HepG2 (cell line): ENCODE results near the gene PSRC1. TPM values are rescaled to one million over a fixed set of nuclear protein-coding genes. Genes with fewer than 3 reads are reported as not detected.

Source experiments
- ATAC-seq: fragments of 200-7000 bp; cut with Tn5 transposase; 3 replicates; pipeline ENCODE4 v1.9.1; 2020; ENCODE audit warnings: mild to moderate bottlenecking, moderate library complexity
- BruUV-seq: library from RNA; stranded (reverse); fragments of 400-500 nt; replicated peaks from 2 replicates; lab custom pipeline; 2021; lab: Mats Ljungman, UMichigan
- CTCF ChIA-PET: fragments of 300-600 bp; formaldehyde crosslinking; extraction: SDS; loops from one replicate; lab custom pipeline; 2021; ENCODE audit warnings: low total read pairs, inconsistent platforms, low intra/inter-chr PET ratio; lab: Yijun Ruan, JAX
- POLR2A ChIA-PET: fragments of 350-600 bp; sonication (Branson Sonifier 250); formaldehyde crosslinking; loops from one replicate; lab custom pipeline; 2020; ENCODE audit warnings: antibody characterized with exemption, inconsistent platforms; lab: Yijun Ruan, JAX
- DNase-seq: peaks from one replicate; pipeline ENCODE4 v3.0.0-alpha.2; 2015; ENCODE audit warnings: low spot score
- FAIRE-seq: peaks from 3 replicates; lab custom pipeline; 2011; peaks lifted over from hg19 to GRCh38; lab: Jason Lieb, UNC
- H2AFZ ChIP-seq: one replicate; pipeline ENCODE4 v1.6.1; 2011; ENCODE audit warnings: low read length, inconsistent platforms
- H3K27ac ChIP-seq: fragments of 300-600 bp; 3 replicates; pipeline ENCODE4 v1.8.0; 2011; ENCODE audit warnings: mixed run types, mild to moderate bottlenecking, mixed read lengths, low read length, inconsistent platforms; ENCODE audit not compliant: insufficient read depth; ENCODE audit errors: extremely low read length
- H3K27me3 ChIP-seq, 2 experiments: fragments of 200-600 bp in 1 of 2; 2 replicates in 1 of 2; 3 replicates in 1 of 2; pipeline versions ENCODE4 v1.6.0 to v1.8.0; 2011; ENCODE audit warnings: low read length in 2 of 2, mild to moderate bottlenecking in 2 of 2, moderate library complexity in 2 of 2, inconsistent platforms in 1 of 2; ENCODE audit not compliant: insufficient read depth in 2 of 2, control insufficient read depth in 1 of 2
- H3K36me3 ChIP-seq, 2 experiments: fragments of 200-600 bp in 1 of 2; replicated peaks in 1 of 2; 2 replicates in 1 of 2; 3 replicates in 1 of 2; pipeline versions ENCODE4 v1.5.1 to v1.8.0; 2011; ENCODE audit warnings: low read length in 2 of 2, inconsistent platforms in 1 of 2; ENCODE audit not compliant: insufficient read depth in 2 of 2, control insufficient read depth in 1 of 2
- H3K4me1 ChIP-seq: 2 replicates; pipeline ENCODE4 v1.5.1; 2012; ENCODE audit warnings: low read length, inconsistent platforms; ENCODE audit not compliant: insufficient read depth
- H3K4me2 ChIP-seq: 2 replicates; pipeline ENCODE4 v1.6.0; 2011; ENCODE audit warnings: low read depth, low read length, inconsistent platforms
- H3K4me3 ChIP-seq, 3 experiments: fragments of 200-600 bp in 1 of 3; sonication (generic), shearing (Covaris generic) in 1 of 3; replicated peaks in 1 of 3; 2 replicates each; pipeline ENCODE4 v1.5.1; 2011 to 2016; ENCODE audit warnings: low read length in 3 of 3, inconsistent platforms in 2 of 3, low read depth in 2 of 3, mild to moderate bottlenecking in 2 of 3, control low read depth in 1 of 3, mixed read lengths in 1 of 3; ENCODE audit not compliant: insufficient read depth in 1 of 3
- H3K79me2 ChIP-seq: one replicate; pipeline ENCODE4 v1.6.1; 2011; ENCODE audit warnings: low read length, inconsistent platforms; ENCODE audit not compliant: insufficient read depth
- H3K9ac ChIP-seq: 2 replicates; pipeline ENCODE4 v1.6.0; 2011; ENCODE audit warnings: mild to moderate bottlenecking, low read depth, low read length, inconsistent platforms; ENCODE audit not compliant: insufficient read depth
- H3K9me3 ChIP-seq: 2 replicates; pipeline ENCODE4 v1.5.1; 2012; ENCODE audit warnings: mild to moderate bottlenecking, low read length
- H4K20me1 ChIP-seq: 2 replicates; pipeline ENCODE4 v1.6.0; 2011; ENCODE audit warnings: inconsistent platforms, mild to moderate bottlenecking, low read length, moderate library complexity; ENCODE audit not compliant: insufficient read depth
- HNRNPL ChIP-seq: fragments of 200-400 bp; formaldehyde crosslinking; IDR thresholded peaks from 2 replicates; pipeline ENCODE4 v1.6.1; 2017; ENCODE audit warnings: mild to moderate bottlenecking, low read depth, low read length
- SALL2 ChIP-seq: sonication (generic); formaldehyde crosslinking; IDR thresholded peaks from 2 replicates; pipeline ENCODE4 v1.8.1; 2023; ENCODE audit warnings: mild to moderate bottlenecking, missing genetic modification reagents, inconsistent platforms
- WGBS: methylation state at CpG from one replicate; pipeline ENCODE4 v1.1.6; 2017; ENCODE audit warnings: low lambda C conversion rate; 5-methylcytosine and 5-hydroxymethylcytosine counted together
- in situ Hi-C: cut with HindIII; loops from 2 replicates; pipeline ENCODE4 v1.10.0; 2017; ENCODE audit warnings: low pct_unique_long_range_greater_than_20kb; ENCODE audit not compliant: extremely low pct_ligation_motif_present
- intact Hi-C: fragments of 100-400 bp; cut with micrococcal nuclease; formaldehyde crosslinking; loops from one replicate; pipeline ENCODE4 v1.10.0; 2022; ENCODE audit not compliant: unreplicated experiment
- polyA plus RNA-seq, 8 experiments: library from polyadenylated mRNA; depleted of rRNA in 3 of 8; stranded (reverse) in 7 of 8; unstranded in 1 of 8; fragments of >200 nt; fragmentation: Illumina TruSeq in 4 of 8; extraction: Trizol in 4 of 8; gene quantifications; 2 replicates each; pipeline versions ENCODE4 v1.2.1 to v1.2.3, GENCODE V29; 2011 to 2016; ENCODE audit warnings: low read depth in 4 of 8, missing spikeins in 1 of 8, mixed read lengths in 1 of 8; ENCODE audit not compliant: insufficient read depth in 1 of 8
- total RNA-seq, 5 experiments: library from RNA; depleted of rRNA; stranded (reverse); fragments of >200 nt; fragmentation: Illumina TruSeq; extraction: Trizol; gene quantifications; 2 replicates each; pipeline ENCODE4 v1.2.3, GENCODE V29; 2016; ENCODE audit warnings: low read depth in 1 of 5
- TF ChIP-seq, protein P1 (sequence below): sonication (generic); formaldehyde crosslinking; IDR thresholded peaks from 2 replicates; pipeline ENCODE4 v1.5.1; 2020; ENCODE audit warnings: mild to moderate bottlenecking, moderate library complexity, missing genetic modification reagents

The PSRC1 gene
- total and polyA plus RNA-seq, 2 of the 13 experiments (the other 11 are each of a cell fraction or from before 2014, with no cell fraction given): 28.6 to 30.3 TPM

DNA sequence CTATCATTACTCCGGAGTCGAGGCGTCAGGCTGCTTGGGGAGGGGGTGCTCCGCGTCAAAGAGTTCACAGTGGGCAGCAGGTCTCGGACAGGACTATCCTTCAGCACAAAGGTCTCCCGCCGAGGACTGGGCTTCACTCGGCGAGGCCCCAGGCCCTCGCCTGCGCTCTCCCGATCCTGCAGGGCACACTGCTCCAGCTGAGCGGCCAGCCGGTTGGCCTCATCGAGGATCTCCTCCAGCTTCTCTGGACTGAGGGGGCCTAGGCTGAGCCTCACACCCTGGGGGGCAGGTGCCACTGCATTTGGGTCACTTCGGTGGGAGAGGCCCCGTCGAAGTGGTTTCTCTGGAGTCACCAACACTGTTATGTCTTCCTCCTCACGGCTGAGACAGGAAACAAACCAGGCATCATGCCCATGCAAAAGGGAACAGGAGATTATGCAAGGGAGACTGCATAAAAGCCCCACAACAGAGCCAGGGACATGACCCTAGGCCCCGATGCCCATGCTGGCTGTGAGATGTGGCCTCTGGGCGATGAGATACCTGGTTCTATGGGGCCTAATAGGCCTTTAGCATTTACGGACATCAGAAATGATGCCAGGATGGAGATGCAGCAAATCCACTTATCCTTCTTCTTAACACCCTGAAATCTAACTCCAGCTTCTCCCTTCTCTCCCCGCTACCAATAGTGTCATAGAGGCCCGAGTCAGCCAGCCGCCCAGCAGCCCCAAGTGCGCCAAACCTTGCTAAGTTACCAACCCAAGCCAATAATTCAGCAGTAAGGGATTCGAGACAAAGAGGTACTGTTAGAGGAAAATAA, 1.1 kb downstream of the PSRC1 start (continued):
- TF ChIP-seq SALL2: no peak

DNA sequence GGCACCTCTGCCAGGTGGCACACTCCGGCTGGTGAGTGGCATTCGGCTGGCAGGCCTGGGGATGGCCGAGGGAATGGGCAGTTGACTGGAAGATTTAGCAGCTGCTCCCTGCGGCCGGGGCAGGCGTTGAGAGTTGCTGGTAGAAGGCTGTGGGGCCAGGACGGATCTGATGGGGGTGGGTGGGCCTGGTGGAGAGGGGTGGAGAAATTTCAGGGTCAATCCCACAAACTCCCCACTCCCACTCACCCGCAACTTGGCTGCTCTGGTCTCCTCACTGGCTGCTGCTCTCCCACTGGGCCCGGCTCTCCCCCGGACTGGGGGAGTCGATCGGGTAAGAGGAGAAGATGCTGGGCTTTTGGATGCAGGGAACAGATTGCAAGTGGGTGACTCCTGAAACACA, 2.1 kb downstream of the PSRC1 start:
- no peaks in the 10 kb centered on the region for H4K20me1 ChIP-seq
- H3K9me3 ChIP-seq: no peaks in the 10 kb centered on the region
- H3K79me2 ChIP-seq: peaks cover 18% of the 10 kb centered on the region
- over 99% methylated on average over 9 of the region's 12 CpGs for WGBS
- POLR2A ChIA-PET: no interaction called here
- in situ Hi-C loops: no loop called here
- H3K4me3 ChIP-seq: no peak overlapping the region
- H3K4me2 ChIP-seq: peak overlapping the region; percentile 83
- no TSS peak for BruUV-seq
- DNase-seq (no peak), FAIRE-seq (no peak), ATAC-seq (no peak)
- intact Hi-C loops: no loop called here
- H3K4me1 ChIP-seq: peaks cover 75% of the 10 kb centered on the region
- no peaks in the 10 kb centered on the region; a peak in 1 of 5 replicates for H3K27me3 ChIP-seq
- no peak overlapping the region for H2AFZ ChIP-seq
- peaks cover 4 to 12% of the 10 kb centered on the region in 2 experiments; a peak in 2 of 5 replicates for H3K36me3 ChIP-seq
- TF ChIP-seq, protein P1, sequence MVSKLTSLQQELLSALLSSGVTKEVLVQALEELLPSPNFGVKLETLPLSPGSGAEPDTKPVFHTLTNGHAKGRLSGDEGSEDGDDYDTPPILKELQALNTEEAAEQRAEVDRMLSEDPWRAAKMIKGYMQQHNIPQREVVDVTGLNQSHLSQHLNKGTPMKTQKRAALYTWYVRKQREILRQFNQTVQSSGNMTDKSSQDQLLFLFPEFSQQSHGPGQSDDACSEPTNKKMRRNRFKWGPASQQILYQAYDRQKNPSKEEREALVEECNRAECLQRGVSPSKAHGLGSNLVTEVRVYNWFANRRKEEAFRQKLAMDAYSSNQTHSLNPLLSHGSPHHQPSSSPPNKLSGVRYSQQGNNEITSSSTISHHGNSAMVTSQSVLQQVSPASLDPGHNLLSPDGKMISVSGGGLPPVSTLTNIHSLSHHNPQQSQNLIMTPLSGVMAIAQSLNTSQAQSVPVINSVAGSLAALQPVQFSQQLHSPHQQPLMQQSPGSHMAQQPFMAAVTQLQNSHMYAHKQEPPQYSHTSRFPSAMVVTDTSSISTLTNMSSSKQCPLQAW: no peak
- 0 out of 2 replicates have a peak, but pooled peaks have one; percentile 1 for TF ChIP-seq HNRNPL
- TF ChIP-seq, all 625 proteins: peak for 1
- CTCF ChIA-PET: no interaction called here
- Histone ChIP-seq H3K27ac (no peak overlapping the region), H3K9ac (0 out of 2 replicates have a peak overlapping the region, but pooled peaks have one; percentile 27)
